ENCODE measurements around the gene MYO1E.

The MYO1E gene

DNA sequence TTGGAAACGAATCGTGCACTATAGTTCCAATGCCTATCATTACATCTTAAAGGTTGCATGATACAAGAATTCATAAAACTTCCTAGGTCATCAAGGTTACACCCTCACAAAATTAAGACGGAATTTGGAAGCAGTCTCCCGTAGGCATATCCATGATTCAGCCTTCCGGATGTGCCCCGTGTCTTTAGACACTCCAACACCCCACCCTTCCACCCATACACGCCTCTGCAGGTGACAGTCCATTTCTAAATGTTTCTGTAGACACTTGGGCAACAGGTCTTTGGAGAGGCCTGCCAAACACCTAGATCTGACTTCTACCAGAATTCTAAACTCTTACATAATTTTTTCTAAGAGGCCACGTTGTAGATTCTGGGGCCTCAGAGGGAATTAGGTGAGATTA is 116.2 kb downstream of the MYO1E start:
- no peak for DNase-seq

GRCh38 chr15:59255680-59256336 is 116.9 kb downstream of the MYO1E start:
- no peak for DNase-seq

GRCh38 chr15:59252137-59252536 is 120.5 kb downstream of the MYO1E start:
- DNase-seq, result no peak

DNA sequence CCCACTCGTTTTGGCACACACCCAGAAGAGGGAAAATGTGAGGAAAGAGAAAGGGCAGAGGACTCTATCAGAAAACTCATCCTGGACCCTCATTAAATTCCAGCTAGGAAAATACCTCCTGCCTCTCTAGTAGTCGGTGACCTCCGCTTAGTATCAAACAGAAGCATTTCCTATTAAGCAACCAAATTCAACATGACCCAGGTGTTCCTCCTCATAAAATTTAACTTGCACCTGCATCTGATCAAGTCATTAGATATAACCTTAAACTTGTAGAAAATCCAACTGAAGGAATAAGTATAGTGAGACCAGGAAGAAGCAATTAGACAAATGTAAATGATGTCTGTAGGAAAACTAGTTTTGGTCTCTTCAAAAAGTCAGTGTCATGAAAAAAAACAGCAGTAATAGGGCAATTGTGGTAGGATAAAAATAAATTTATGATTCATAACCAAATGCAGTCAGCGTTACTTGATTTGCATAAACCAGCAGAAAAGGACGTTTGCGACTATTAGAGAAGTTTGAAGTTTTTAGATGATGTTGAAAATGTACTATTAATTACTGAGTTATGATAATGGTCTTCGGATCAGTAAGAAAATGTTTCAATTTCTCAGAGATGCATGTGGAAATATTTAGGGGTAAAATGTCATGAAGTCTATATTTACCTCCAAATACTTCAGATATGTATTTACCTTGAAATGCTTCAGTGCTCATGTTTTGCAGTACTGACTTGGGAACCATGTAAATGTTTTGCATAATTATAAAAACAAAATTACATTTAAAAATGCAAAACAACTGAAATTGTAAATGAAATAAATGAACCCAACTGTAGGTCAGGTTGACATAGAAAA is 121.4 kb downstream of the MYO1E start:
- DNase-seq, result no peak

DNA sequence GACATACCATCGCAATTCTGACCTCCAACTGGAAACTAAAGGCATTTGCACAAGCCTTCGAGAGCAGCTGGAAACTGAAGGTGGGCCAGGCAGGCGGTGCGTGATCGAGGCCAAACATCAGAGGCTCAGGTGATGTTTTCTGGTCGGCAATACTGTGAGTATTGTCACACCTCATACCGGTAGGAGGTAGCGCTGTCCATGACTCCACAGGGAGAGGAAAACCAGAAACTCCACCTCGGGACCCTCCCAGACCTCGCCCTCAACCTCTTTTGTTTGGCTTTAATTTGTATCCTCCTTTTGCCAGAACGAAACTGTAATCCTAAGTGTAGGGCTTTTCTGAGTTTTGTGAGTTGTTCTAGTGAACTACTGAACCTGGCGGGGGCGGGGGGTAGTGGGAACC is 122.4 kb downstream of the MYO1E start:
- DNase-seq, result no peak

GRCh38 chr15:59249816-59250215 is 122.9 kb downstream of the MYO1E start:
- DNase-seq, result no peak

DNA sequence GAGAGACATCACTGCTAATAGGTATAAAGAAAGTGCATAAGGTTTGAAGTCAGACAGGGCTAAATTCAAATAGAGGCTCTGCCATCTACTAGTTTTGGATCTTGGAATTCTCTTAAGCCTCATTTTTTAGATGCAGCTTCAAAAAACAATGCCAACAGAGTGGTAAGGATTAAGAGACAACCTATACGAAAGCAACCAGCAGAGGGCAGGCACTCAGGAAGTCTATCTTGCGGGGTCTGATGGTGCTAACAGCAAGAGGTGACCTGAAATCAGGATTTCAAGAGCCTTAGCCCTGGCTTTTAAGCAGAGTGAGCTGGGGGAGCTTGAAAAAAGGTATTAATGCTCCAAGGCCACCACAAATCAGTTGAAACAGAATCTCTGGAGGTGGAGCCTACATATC is 125.3 kb downstream of the MYO1E start:
- no peak for DNase-seq

GRCh38 chr15:59245559-59245958 is 127.1 kb downstream of the MYO1E start:
- no peak for DNase-seq

DNA sequence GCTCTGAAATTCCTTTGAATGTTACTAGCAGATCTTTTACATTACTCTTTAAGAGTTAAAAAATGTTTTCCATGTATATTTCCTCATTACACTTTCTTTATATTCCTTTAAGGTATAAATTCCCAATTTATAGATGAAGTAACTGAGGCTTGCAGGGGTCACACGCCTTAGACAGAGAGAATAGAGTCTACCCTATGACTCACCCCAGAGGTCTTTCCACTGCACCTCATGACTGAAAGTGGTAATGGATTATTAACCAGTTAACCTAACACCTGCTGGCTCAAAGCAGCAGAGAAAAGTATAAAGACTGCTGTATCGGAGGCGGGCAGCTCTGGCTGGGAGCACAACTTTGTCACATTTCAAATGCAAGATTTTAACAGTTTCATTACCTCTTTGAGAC is 128.3 kb downstream of the MYO1E start:
- DNase-seq, result no peak

DNA sequence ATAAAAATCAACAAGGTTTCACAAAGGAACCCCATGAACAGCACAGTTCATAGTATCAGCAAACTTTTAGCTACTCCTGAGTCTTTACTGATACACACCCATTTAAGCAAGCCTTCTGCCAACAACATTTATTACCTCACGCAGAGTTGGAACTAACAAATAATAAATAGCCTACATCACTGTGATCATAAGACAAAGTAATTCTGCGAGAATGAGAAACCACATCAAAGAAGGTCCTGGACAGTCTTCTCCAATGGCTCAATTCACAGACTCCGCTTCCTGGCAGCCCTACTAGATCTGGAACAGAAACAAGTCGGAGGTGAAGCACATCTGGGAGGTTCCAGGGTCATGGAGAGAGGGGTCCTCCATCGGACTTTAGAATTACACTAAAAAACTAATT is 129.0 kb downstream of the MYO1E start:
- no peak for DNase-seq

- DNase-seq, result no peak
Observed at GRCh38 chr15:59242649-59243048, 130.0 kb downstream of the MYO1E start.

DNA sequence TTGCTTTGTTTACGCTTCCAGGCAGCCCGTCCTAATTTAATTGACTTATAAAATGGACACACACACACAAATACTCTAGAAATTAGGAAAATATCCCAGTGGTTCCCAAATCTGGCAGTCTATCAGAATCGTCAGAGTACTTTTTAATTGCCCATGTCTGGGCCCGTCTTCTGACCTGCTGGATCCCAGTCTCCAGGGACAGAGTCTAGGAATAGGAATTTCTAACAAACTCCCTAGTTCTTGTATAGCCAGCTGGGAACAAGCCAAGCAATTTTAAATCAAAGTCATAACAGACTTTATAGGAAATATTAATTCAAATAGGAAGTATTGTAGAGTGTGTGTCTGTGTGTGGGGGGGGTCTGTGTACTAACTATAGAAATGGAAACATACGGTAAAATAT is 132.6 kb downstream of the MYO1E start:
- no peak for DNase-seq

DNA sequence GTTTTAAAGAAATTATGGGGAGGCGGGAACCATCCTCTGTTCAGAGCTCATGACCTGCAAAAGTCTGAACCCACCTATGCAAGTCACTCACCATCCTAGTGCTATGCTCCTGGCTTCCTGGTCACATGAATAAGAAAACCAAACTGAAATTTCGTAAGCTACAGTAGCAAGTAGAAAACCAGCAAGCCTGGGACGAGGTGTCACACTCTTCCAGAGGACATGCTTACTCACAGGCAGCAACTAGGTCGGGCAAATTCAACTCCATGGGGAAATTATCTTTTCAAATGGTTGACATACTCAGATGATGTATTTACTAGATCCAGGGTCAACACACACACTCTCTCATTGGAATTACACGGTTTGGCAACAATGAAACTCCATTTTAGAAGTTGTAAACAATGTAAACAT is 134.7 kb downstream of the MYO1E start:
- no peak for DNase-seq

GRCh38 chr15:59237119-59237855 is 135.4 kb downstream of the MYO1E start:
- no peak for DNase-seq

GRCh38 chr15:59236394-59236793 is 136.3 kb downstream of the MYO1E start:
- DNase-seq, result no peak

DNA sequence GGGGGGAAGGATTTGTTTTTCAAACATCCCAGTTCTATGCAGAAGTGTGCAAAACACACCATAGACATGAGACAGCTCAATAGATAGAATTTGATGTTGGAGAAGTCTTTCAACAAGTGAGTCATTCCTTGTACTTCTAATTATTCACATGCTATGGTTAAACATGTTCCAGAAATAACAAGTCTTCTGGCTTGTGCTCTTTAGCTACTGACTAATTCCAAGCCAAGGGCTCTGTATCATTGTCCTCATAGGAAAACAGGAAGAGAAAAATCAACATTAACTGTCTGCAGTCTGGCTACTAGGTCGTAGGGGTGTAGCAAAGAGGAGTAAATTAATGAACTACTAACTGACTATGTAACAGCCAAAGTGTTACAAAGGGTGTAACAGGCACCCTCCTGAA is 140.2 kb downstream of the MYO1E start:
- no peak for DNase-seq

- DNase-seq, result no peak
Observed at GRCh38 chr15:59230531-59231055, 142.1 kb downstream of the MYO1E start.

DNA sequence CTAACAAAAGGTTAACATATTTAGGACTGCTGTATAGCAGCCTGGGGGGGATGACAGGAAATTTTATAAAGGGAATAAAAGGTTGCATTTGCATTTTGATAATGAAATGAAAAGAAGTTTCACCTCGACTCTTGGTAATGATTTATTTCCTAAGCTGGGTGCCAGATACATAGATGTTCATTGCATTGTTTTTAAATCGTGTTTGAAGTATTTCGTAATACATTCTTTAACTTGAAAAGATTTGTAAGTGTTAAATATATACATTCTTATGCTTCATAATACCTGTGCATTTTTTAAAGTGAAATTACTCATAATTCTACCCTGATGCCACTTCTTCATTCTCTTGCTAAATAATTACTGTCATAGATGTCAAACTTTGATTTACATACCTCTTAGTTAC is 143.2 kb downstream of the MYO1E start:
- DNase-seq, result no peak

DNA sequence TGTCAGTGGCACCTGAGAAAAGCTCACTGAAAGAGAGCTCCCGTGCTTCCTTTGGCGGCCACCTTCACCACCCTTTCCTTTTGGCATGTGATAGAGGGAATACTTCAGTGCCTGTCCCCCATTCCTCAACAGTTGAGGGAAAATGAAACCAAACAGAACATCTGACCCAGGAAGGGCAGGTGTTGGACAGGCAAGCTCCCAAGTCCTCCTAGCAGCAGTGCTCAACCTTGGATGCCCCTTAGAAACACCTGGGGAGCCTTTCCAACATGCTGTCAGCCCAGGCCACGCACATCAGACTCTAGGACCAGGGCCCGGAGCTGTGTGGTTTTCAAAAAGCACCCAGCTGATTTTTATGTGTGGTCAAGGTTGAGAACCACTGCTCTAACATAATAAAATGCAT is 143.7 kb downstream of the MYO1E start:
- no peak for DNase-seq

DNA sequence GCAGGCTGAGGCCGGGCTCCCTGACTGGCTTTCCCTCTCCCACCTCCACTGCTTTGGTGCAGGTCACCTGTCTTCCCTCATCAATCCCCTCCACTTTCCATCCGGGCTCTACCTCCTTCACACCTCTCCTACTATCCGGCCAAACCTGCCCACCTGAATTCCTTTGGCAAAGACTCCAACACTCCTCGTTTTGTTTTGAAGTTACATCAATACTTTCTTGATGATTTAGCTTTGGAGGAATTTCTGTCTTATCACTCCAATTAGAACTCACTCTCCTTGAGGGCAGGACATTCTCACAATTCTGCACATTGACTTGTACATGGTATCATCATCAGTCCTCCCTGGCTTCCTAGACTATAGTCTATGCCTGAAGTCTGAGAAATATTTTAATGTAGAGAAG is 145.7 kb downstream of the MYO1E start:
- no peak for DNase-seq

- no peak for DNase-seq
Observed at GRCh38 chr15:59224474-59224873, 148.2 kb downstream of the MYO1E start.

DNA sequence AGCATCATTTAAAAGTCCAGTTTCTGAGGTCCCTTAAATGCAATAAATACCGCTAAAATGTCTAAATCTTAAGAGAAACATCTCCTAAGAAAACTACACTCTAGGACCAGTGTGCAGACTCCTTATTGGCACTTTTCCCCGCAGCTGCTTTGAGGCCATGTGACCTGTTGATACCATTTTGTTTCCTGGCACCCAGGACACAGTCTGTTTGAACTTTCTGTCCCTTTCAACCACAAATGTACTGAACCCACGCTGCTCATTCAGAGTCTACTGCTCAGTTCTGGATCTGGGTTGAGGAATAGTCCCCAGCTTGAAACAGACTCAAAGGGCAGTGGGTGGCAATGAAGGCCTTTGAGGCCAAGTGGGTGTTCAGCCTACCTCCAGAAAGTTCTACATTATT is 148.9 kb downstream of the MYO1E start:
- no peak for DNase-seq

DNA sequence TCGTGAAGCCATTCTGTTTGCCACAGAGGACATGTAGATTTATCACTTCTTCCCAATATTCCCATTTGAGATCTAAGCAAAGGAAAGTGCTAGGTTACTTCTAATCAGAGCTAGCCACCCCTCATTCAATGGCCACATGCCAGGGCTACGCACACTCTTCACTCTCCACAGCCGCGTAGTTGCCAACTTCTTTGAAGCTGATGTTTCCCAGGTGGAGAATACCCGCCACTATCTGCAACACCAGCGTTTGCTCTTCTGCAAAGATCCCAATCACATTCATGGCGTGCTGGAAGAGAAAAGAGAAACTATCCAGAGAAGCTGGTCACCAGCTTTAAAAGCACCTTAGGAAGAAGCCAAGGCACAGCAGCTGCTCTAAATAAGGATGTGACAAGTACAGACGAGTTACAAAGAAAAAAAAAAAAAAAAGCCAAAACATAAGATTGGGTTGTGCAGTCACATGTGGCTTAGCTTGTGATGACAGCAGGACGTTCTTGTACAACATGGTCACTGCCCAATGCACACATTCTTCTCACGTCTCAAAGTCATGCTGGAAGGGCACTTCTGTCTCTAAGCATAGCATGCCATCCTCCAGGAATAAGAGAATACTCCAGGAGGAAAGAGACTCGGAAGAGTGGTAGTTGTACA is 149.6 kb downstream of the MYO1E start:
- no peak for DNase-seq

All from NCI-H2227 treated with DMSO at 0.1 percent for 48 hours (cell line).